Measurements from ENCODE around the gene TXNRD2. TPM values are rescaled to one million over a fixed set of nuclear protein-coding genes. Genes with fewer than 3 reads are reported as not detected.

The TXNRD2 gene
- total RNA-seq, 1 donor from 2014 or later = 46.0 TPM

DNA sequence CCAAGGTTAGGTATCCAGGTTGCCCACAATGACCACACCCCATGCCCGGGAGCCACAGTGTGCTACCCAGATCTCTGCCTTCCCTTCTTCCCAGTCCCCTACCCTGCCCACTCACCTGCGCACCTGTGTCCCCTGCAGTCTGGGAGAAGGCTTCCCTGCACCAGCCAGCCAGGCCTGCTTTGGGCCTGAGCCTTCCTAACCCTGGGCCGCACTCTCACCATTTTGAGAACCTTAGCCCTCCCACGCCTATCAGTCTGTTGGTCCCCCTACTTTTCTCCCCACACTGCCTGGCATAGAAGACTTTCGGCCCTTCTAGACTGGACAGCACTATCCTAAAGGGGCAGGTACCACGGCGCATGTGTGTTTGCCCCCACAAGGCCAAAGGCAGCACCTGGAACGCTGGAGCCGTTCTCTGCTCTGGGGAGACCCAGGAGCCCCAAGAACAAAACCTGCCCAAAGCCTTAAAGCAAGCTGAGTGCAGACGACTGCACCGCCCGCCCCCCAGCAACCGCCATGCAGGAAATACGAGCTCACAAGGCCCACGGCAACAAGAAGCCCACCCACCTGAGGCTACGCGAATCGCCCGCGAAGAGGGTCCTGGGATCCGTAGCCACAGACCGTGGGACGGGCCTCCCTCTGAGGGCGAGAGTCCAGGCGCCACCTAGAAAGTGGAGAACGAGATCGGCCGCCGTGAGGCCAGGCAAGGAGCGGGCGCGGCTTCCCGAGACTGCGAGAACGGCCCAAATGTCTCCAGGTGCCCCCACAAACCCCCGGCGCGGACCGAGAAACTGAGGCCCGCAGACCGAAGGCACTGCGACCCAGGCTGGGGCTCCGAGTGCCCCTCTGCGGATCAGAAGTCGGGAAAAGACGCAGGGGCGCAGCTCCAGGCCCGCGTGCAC, 87.5 kb downstream of the TXNRD2 start:
- intact Hi-C loops (cut with DNase I) = loop anchor here (2.0 to 10.0 kb wide), 4 partner anchors 135 to 559 kb away; partner anchors contain the start of genes C22orf39, CLTCL1 and TANGO2
- TF ChIP-seq, protein P1, sequence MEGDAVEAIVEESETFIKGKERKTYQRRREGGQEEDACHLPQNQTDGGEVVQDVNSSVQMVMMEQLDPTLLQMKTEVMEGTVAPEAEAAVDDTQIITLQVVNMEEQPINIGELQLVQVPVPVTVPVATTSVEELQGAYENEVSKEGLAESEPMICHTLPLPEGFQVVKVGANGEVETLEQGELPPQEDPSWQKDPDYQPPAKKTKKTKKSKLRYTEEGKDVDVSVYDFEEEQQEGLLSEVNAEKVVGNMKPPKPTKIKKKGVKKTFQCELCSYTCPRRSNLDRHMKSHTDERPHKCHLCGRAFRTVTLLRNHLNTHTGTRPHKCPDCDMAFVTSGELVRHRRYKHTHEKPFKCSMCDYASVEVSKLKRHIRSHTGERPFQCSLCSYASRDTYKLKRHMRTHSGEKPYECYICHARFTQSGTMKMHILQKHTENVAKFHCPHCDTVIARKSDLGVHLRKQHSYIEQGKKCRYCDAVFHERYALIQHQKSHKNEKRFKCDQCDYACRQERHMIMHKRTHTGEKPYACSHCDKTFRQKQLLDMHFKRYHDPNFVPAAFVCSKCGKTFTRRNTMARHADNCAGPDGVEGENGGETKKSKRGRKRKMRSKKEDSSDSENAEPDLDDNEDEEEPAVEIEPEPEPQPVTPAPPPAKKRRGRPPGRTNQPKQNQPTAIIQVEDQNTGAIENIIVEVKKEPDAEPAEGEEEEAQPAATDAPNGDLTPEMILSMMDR (IDR thresholded peaks at IDR 0.05) = no peak
- Histone ChIP-seq H3K27ac (peak overlapping the region; percentile 74 to 94), H3K4me1 (peaks cover 14% of the 10 kb centered on the region in 2 donors), H3K36me3 (peaks cover 14 to 23% of the 10 kb centered on the region in 2 donors), H3K9me3 (no peaks in the 10 kb centered on the region), H3K27me3 (no peaks in the 10 kb centered on the region), H3K4me3 (peak overlapping the region; percentile 72 to 73)
- no peak for DNase-seq (ENCODE audit: low spot score in 2 of 2)

DNA sequence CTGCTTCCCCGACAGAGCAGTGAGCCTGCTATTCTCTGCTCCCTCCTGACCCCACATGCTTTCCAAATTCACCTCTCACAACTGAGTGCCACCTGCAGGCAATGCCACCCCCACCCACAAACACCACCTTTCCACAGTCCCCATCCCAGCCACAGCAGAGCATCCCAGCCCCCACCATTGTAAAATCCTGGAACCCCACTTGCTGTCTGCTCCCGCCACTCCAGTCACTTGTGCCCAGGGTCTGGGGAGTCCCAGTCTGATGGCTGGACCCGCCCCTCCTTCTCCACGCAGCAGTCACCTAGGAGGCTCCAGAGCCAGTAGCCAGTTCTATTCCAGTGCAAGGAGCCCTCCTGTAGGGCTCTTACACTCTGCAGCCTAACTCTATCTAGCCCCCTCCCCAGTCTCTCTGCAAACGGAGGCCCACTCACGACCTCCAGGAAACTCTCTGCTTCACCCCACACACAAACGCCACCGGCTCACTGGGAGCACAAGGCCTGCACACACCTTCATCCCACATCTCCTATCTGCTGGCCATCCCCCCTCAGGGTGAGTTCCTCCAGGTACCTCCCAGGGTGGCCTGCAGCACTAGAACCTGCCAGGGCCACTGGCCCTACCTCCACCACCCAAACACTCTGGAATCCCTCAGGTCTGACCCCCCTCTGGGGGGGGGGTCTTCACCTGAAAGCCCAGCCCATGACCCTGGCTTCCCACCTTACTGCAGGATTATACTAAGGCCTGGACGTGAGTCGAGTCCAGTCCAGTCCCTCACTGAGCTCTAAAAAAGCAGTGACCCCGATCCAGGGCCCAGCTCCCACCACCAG, 88.3 kb downstream of the TXNRD2 start:
- TF ChIP-seq, protein P1 (IDR thresholded peaks at IDR 0.05) = no peak
- Histone ChIP-seq H3K4me3 (peak overlapping the region; percentile 72 to 73), H3K27me3 (no peaks in the 10 kb centered on the region), H3K36me3 (peaks cover 14 to 23% of the 10 kb centered on the region in 2 donors), H3K27ac (peak overlapping the region in 1 of 2 donors; percentile 74), H3K4me1 (peaks cover 14% of the 10 kb centered on the region in 2 donors), H3K9me3 (no peaks in the 10 kb centered on the region)
- no peak for DNase-seq (ENCODE audit: low spot score in 2 of 2)
- intact Hi-C loops (cut with DNase I) = loop anchor here (10.0 kb wide), 3 partner anchors 172 to 558 kb away; partner anchors contain the start of genes C22orf39, CLTCL1 and TANGO2

DNA sequence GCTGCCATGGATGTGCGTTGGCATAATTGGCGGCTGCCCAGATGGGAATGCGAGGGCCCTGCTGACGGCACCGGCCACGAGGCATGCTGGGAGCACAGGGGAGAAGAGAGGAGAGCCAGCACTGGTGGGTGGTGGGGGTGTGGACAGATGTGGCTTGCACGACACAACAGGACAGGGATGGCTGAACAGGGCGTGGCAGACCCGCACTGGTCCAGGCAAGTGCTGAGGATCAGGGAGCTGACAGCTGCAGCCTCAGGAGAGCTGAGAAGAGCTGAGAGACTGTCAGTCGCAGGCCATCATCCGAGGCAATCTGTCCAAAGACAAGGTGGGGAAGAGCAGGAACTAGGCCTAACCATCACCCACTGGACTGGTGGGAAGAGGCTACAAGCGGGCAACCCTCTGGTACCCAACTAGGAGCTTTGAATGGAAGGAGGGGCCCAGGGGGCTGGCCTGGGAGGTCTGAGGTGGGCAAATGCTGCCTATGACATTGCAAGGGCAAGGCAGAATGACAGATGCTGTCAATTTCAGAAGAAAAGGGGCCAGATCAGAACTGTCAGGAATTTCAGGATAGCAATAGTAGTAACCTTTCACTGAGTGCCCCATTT, 89.3 kb downstream of the TXNRD2 start:
- H3K27ac ChIP-seq = no peak overlapping the region
- peaks cover 14% of the 10 kb centered on the region in 2 donors for H3K4me1 ChIP-seq
- H3K27me3 ChIP-seq = no peaks in the 10 kb centered on the region
- intact Hi-C loops (cut with DNase I) = loop anchor here (10.0 kb wide), 3 partner anchors 173 to 557 kb away; partner anchors contain the start of genes C22orf39, CLTCL1 and TANGO2
- TF ChIP-seq, protein P1 (IDR thresholded peaks at IDR 0.05) = no peak
- DNase-seq (ENCODE audit: low spot score in 2 of 2) = no peak
- no peak overlapping the region for H3K4me3 ChIP-seq
- peaks cover 14 to 23% of the 10 kb centered on the region in 2 donors for H3K36me3 ChIP-seq
- no peaks in the 10 kb centered on the region for H3K9me3 ChIP-seq

- no peak for DNase-seq (ENCODE audit: low spot score in 2 of 2)
- Histone ChIP-seq H3K4me3 (no peak overlapping the region), H3K36me3 (peaks cover 14 to 27% of the 10 kb centered on the region in 2 donors), H3K9me3 (no peaks in the 10 kb centered on the region), H3K4me1 (peaks cover 14% of the 10 kb centered on the region in 2 donors), H3K27me3 (no peaks in the 10 kb centered on the region), H3K27ac (no peak overlapping the region)
- TF ChIP-seq, protein P1 (IDR thresholded peaks at IDR 0.05) = no peak
- intact Hi-C loops (cut with DNase I) = loop anchor here (10.0 kb wide), 3 partner anchors 173 to 557 kb away; partner anchors contain the start of genes C22orf39, CLTCL1 and TANGO2
Measured at GRCh38 chr22:19851291-19852176, 90.1 kb downstream of the TXNRD2 start.

All from ascending aorta (tissue), 2 donors.